Fibroblast of the aortic adventitia (primary cell): ENCODE measurements around the gene PTMS. TPM values are rescaled to one million over a fixed set of nuclear protein-coding genes. Genes with fewer than 3 reads are reported as not detected.
A peak's percentile ranks its signal among the peaks of the same experiment; 100 is the strongest.

Source experiments
- DNase-seq: peaks from one replicate; pipeline ENCODE4 v3.0.0-alpha.2; 2010; ENCODE audit warnings: low read depth
- H3K4me3 ChIP-seq: 2 replicates; pipeline ENCODE4 v1.5.1; 2011; ENCODE audit warnings: low read depth, mild to moderate bottlenecking, control low read depth, low read length, moderate library complexity
- CTCF ChIP-seq: IDR thresholded peaks from 2 replicates; pipeline ENCODE4 v1.5.1; 2011; ENCODE audit warnings: mild to moderate bottlenecking, low read length, control low read depth, inconsistent platforms; ENCODE audit not compliant: insufficient read depth
- total RNA-seq: library from RNA; depleted of rRNA; stranded (reverse); fragments of >200 nt; gene quantifications from 2 replicates; pipeline ENCODE4 v1.2.3, GENCODE V29; 2012; ENCODE audit warnings: low replicate concordance

PTMS gene
- total RNA-seq, 1 donor = 61.6 TPM

- TF ChIP-seq CTCF = no peak
- no peak for DNase-seq
- no peak overlapping the region for H3K4me3 ChIP-seq
Measured at GRCh38 chr12:6772726-6773589, 6.8 kb downstream of the PTMS start.

GRCh38 chr12:6773590-6774351, 7.6 kb downstream of the PTMS start:
- DNase-seq = no peak
- no peak overlapping the region for H3K4me3 ChIP-seq
- TF ChIP-seq CTCF = no peak

DNA sequence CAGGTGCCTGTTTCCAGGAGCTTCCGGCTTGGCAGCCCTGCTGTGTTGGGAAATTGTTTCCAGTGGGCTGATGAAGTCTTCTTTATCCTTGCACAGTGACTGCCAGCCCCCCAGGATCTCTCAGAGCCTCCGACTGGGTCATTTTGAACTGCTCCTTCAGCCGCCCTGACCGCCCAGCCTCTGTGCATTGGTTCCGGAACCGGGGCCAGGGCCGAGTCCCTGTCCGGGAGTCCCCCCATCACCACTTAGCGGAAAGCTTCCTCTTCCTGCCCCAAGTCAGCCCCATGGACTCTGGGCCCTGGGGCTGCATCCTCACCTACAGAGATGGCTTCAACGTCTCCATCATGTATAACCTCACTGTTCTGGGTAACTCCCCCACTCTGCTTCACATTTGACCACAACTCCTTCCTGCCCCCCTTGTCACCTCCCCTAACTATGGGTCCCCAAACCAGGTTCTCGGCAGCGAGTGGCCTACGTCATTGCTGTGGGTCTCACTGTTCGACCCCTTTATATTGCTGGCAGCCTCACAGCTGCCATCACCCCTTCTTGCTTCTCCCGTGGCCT, 8.4 kb downstream of the PTMS start:
- H3K4me3 ChIP-seq = no peak overlapping the region
- TF ChIP-seq CTCF = no peak
- DNase-seq = no peak

DNA sequence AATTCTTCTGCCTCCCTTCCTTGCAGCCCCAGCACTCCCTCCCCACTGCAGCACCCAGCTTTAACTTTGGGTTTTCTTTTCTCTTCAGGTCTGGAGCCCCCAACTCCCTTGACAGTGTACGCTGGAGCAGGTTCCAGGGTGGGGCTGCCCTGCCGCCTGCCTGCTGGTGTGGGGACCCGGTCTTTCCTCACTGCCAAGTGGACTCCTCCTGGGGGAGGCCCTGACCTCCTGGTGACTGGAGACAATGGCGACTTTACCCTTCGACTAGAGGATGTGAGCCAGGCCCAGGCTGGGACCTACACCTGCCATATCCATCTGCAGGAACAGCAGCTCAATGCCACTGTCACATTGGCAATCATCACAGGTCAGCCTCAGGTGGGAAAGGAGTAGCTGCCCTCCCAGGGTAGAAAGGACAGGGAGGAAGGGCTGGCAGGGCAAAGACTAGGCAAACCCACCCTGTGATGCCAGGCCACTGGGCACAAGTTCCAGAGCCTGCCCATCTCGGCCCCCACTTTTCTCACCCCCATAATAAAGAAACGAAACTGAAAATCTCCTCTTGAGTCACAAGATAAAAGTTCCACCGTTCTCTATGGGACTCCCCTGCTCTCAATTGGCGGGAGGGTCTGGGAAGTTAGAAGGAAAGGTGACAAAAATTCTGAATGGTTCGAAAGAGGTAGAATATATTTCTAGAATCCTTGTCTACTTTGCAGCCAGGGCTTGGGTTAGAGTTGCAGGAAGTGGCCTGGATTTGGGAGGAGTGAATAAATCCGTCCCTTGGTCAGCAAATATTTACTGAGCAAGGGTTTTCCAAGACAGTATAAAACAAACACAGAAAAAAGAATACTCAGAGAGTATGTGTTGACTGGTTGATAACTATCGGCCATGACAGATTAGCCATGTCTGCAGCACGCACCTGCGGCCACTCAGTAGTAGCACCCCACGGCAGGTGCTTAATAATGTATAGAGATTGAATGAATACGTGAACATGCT, 9.3 kb downstream of the PTMS start:
- H3K4me3 ChIP-seq = no peak overlapping the region
- TF ChIP-seq CTCF = no peak
- DNase-seq = no peak

- no peak for TF ChIP-seq CTCF
- H3K4me3 ChIP-seq = no peak overlapping the region
- no peak for DNase-seq
Measured at GRCh38 chr12:6777386-6777785, 11.2 kb downstream of the PTMS start.

DNA sequence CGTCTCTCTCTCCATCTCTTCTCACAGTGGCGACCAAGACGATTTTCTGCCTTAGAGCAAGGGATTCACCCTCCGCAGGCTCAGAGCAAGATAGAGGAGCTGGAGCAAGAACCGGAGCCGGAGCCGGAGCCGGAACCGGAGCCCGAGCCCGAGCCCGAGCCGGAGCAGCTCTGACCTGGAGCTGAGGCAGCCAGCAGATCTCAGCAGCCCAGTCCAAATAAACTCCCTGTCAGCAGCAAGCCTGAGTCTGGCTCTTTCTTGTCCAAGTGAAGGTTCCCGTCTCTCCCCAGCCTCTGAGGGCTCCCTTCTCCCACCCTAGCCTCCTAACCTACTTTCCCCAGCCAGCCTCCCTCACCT, 12.0 kb downstream of the PTMS start:
- peak; percentile 39 for DNase-seq
- no peak for TF ChIP-seq CTCF
- H3K4me3 ChIP-seq = peak overlapping the region; percentile 58
